ENCODE measurements around the gene SAFB. TPM values are rescaled to one million over a fixed set of nuclear protein-coding genes. Genes with fewer than 3 reads are reported as not detected.

The SAFB gene
- total RNA-seq, 1 experiment from 2014 or later, result 83.0 TPM

DNA sequence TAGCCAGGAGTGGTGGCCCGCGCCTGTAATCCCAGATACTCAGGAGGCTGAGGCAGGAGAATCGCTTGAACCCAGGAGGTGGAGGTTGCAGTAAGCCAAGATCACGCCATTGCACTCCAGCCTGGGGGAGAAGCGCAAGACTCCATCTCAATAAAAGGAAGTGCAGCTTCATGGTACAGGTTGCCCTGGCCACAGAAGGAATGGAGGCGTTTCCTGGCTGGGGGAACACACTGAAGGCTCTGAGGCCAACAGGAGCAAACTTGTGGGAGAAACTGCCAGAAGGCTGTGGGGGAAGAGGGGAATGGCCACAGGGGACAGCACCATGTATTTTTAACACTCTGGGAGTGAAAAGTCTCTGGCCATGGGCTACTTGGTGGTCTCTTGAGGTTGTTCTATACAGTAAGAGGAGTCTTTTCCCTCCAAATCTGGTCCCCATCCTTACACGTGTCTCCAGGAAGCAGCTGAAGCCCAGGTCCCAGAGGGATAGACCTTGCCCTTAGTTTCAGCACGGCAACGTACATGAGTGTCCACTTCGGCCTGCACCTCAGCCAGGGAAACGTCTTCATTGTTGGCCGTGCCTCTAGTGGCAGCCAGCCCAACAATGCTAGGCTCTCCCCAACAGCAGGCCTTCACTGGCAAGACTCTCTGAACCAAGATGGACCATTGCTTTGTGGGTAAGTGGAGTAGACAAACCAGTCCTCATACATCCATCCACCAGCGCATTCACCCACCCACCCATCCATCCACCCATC lies 50.0 kb downstream of the SAFB start:
- Histone ChIP-seq H3K36me3 (ENCODE audit: control insufficient read depth, insufficient read depth, low read length) (no peaks in the 10 kb centered on the region; the same call in 1 of the 2 replicates), H3K27me3 (ENCODE audit: control insufficient read depth, insufficient read depth, low read length) (no peaks in the 10 kb centered on the region), H3K4me3 (ENCODE audit: low read depth in 2 of 2, low read length in 2 of 2) (no peak overlapping the region), H3K9me3 (ENCODE audit: control insufficient read depth, insufficient read depth, low read depth, low read length) (no peaks in the 10 kb centered on the region), H3K27ac (ENCODE audit: low read length) (no peak overlapping the region), H3K4me1 (ENCODE audit: control insufficient read depth, insufficient read depth, low read length) (no peaks in the 10 kb centered on the region)
- CTCF ChIA-PET, result no interaction called here
- in situ Hi-C loops (cut with HindIII; ENCODE audit: low pct_unique_long_range_greater_than_20kb, low sequenced_read_pairs), result no loop called here
- no peak for DNase-seq (ENCODE audit: low read depth, low spot score)
- intact Hi-C loops (cut with micrococcal nuclease; ENCODE audit: unreplicated experiment), result no loop called here
- POLR2A ChIA-PET, result interaction anchor here (0.7 kb wide), 1 partner anchor 79 kb away, joined by 3 read pairs; no protein-coding TSS in a partner anchor
- no peak for TF ChIP-seq POLR2AphosphoS5 (IDR thresholded peaks at IDR 0.05; ENCODE audit: low read depth, low read length)
- TF ChIP-seq CTCF (IDR thresholded peaks at IDR 0.05), result no peak
- TF ChIP-seq TCF7L2 (IDR thresholded peaks at IDR 0.05; ENCODE audit: low read depth, low read length), result no peak
- no peak for TF ChIP-seq SIN3A (IDR thresholded peaks at IDR 0.05; ENCODE audit: borderline replicate concordance, insufficient read depth, low read depth, low read length)
- TF ChIP-seq, protein P1, sequence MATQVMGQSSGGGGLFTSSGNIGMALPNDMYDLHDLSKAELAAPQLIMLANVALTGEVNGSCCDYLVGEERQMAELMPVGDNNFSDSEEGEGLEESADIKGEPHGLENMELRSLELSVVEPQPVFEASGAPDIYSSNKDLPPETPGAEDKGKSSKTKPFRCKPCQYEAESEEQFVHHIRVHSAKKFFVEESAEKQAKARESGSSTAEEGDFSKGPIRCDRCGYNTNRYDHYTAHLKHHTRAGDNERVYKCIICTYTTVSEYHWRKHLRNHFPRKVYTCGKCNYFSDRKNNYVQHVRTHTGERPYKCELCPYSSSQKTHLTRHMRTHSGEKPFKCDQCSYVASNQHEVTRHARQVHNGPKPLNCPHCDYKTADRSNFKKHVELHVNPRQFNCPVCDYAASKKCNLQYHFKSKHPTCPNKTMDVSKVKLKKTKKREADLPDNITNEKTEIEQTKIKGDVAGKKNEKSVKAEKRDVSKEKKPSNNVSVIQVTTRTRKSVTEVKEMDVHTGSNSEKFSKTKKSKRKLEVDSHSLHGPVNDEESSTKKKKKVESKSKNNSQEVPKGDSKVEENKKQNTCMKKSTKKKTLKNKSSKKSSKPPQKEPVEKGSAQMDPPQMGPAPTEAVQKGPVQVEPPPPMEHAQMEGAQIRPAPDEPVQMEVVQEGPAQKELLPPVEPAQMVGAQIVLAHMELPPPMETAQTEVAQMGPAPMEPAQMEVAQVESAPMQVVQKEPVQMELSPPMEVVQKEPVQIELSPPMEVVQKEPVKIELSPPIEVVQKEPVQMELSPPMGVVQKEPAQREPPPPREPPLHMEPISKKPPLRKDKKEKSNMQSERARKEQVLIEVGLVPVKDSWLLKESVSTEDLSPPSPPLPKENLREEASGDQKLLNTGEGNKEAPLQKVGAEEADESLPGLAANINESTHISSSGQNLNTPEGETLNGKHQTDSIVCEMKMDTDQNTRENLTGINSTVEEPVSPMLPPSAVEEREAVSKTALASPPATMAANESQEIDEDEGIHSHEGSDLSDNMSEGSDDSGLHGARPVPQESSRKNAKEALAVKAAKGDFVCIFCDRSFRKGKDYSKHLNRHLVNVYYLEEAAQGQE (IDR thresholded peaks at IDR 0.05; ENCODE audit: insufficient read depth in 1 of 2, low read depth in 2 of 2, low read length in 1 of 2), result no peak
- BruUV-seq (replicated peaks), result no TSS peak
- ATAC-seq, result no peak

- no peak overlapping the region for H3K27ac ChIP-seq (ENCODE audit: low read length)
- H3K4me1 ChIP-seq (ENCODE audit: control insufficient read depth, insufficient read depth, low read length), result no peaks in the 10 kb centered on the region
- in situ Hi-C loops (cut with HindIII; ENCODE audit: low pct_unique_long_range_greater_than_20kb, low sequenced_read_pairs), result no loop called here
- intact Hi-C loops (cut with micrococcal nuclease; ENCODE audit: unreplicated experiment), result no loop called here
- CTCF ChIA-PET, result no interaction called here
- no peak overlapping the region for H3K4me3 ChIP-seq (ENCODE audit: low read depth in 2 of 2, low read length in 2 of 2)
- DNase-seq (ENCODE audit: low read depth, low spot score), result no peak
- H3K36me3 ChIP-seq (ENCODE audit: control insufficient read depth, insufficient read depth, low read length), result no peaks in the 10 kb centered on the region
- H3K27me3 ChIP-seq (ENCODE audit: control insufficient read depth, insufficient read depth, low read length), result no peaks in the 10 kb centered on the region
- POLR2A ChIA-PET, result no interaction called here
- no peaks in the 10 kb centered on the region for H3K9me3 ChIP-seq (ENCODE audit: control insufficient read depth, insufficient read depth, low read depth, low read length)
- ATAC-seq, result no peak
- no TSS peak for BruUV-seq (replicated peaks)
- TF ChIP-seq, protein P1 (IDR thresholded peaks at IDR 0.05; ENCODE audit: insufficient read depth in 1 of 2, low read depth in 2 of 2, low read length in 1 of 2), result no peak
- TF ChIP-seq POLR2AphosphoS5 (IDR thresholded peaks at IDR 0.05; ENCODE audit: low read depth, low read length) (no peak), SIN3A (IDR thresholded peaks at IDR 0.05; ENCODE audit: borderline replicate concordance, insufficient read depth, low read depth, low read length) (no peak), TCF7L2 (IDR thresholded peaks at IDR 0.05; ENCODE audit: low read depth, low read length) (no peak), CTCF (IDR thresholded peaks at IDR 0.05) (no peak)
Measured at GRCh38 chr19:5673752-5674151, 50.9 kb downstream of the SAFB start.

Data from Panc1 (cell line).